Mesendoderm (in vitro differentiated cells): ENCODE data around the gene RASGRP3. TPM values are rescaled to one million over a fixed set of nuclear protein-coding genes. Genes with fewer than 3 reads are reported as not detected.
A peak's percentile ranks its signal among the peaks of the same experiment; 100 is the strongest.

Experiments
- DNase-seq: peaks from one replicate; pipeline ENCODE4 v3.0.0; 2013
- H2AK5ac ChIP-seq: 2 replicates; pipeline ENCODE4 v1.6.1; 2013; ENCODE audit warnings: low read length, inconsistent platforms
- H2BK120ac ChIP-seq: 2 replicates; pipeline ENCODE4 v1.6.1; 2013; ENCODE audit warnings: low read depth, mild to moderate bottlenecking, low read length, moderate library complexity, mixed read lengths
- H2BK15ac ChIP-seq: replicated peaks from 2 replicates; pipeline ENCODE4 v1.6.1; 2013; ENCODE audit warnings: low read depth, mild to moderate bottlenecking, moderate library complexity
- H2BK5ac ChIP-seq: 2 replicates; pipeline ENCODE4 v1.6.1; 2013; ENCODE audit warnings: low read length, inconsistent platforms
- H3K18ac ChIP-seq: 2 replicates; pipeline ENCODE4 v1.6.1; 2013; ENCODE audit warnings: mild to moderate bottlenecking, low read length, mixed read lengths
- H3K23ac ChIP-seq: one replicate; pipeline ENCODE4 v1.6.1; 2013; ENCODE audit warnings: low read length
- H3K27ac ChIP-seq: 2 replicates; pipeline ENCODE4 v1.5.1; 2013; ENCODE audit warnings: low read depth, mild to moderate bottlenecking, inconsistent platforms, low read length, moderate library complexity
- H3K27me3 ChIP-seq: 2 replicates; pipeline ENCODE4 v1.6.1; 2013; ENCODE audit warnings: low read length, control low read depth, mild to moderate bottlenecking, inconsistent platforms; ENCODE audit not compliant: insufficient read depth, poor library complexity
- H3K36me3 ChIP-seq: 2 replicates; pipeline ENCODE4 v1.6.1; 2013; ENCODE audit warnings: low read length, inconsistent platforms; ENCODE audit not compliant: control insufficient read depth, insufficient read depth
- H3K4ac ChIP-seq: one replicate; pipeline ENCODE4 v1.6.1; 2013; ENCODE audit warnings: low read depth, mild to moderate bottlenecking, low read length, moderate library complexity
- H3K4me1 ChIP-seq: 2 replicates; pipeline ENCODE4 v1.6.1; 2013; ENCODE audit warnings: low read depth, low read length, inconsistent platforms; ENCODE audit not compliant: control insufficient read depth
- H3K4me2 ChIP-seq: 2 replicates; pipeline ENCODE4 v1.6.1; 2013; ENCODE audit warnings: low read length
- H3K4me3 ChIP-seq: 2 replicates; pipeline ENCODE4 v1.5.1; 2013; ENCODE audit warnings: mild to moderate bottlenecking, low read length
- H3K56ac ChIP-seq: one replicate; pipeline ENCODE4 v1.6.1; 2013; ENCODE audit warnings: low read length
- H3K79me1 ChIP-seq: 2 replicates; pipeline ENCODE4 v1.6.1; 2013; ENCODE audit warnings: low read length, inconsistent platforms
- H3K79me2 ChIP-seq: 2 replicates; pipeline ENCODE4 v1.6.1; 2013; ENCODE audit warnings: mild to moderate bottlenecking, low read length; ENCODE audit not compliant: control insufficient read depth, insufficient read depth
- H3K9ac ChIP-seq: 2 replicates; pipeline ENCODE4 v1.6.1; 2013; ENCODE audit warnings: low read length, inconsistent platforms
- H4K5ac ChIP-seq: one replicate; pipeline ENCODE4 v1.6.1; 2013; ENCODE audit warnings: low read length
- H4K8ac ChIP-seq: one replicate; pipeline ENCODE4 v1.6.1; 2013; ENCODE audit warnings: low read depth, mild to moderate bottlenecking, control low read depth, low read length, moderate library complexity
- small RNA-seq: library from polyadenylated mRNA; stranded (forward); fragments of <200 nt; extraction: miRNeasy Mini kit (QIAGEN cat#:217004); gene quantifications from one replicate; pipeline ENCODE3, GENCODE V24; 2013; ENCODE audit not compliant: insufficient read depth

RASGRP3 gene

GRCh38 chr2:33614190-33614589 lies 137.7 kb downstream of the RASGRP3 start:
- H4K5ac ChIP-seq, result no peak overlapping the region

More at GRCh38 chr2:33614190-33614589, 137.7 kb downstream of the RASGRP3 start:
- H3K27ac ChIP-seq, result no peak overlapping the region
- H3K9ac ChIP-seq, result no peak overlapping the region
- no peak overlapping the region for H3K4ac ChIP-seq
- H2BK5ac ChIP-seq, result peak overlapping the region; percentile 54
- peak overlapping the region; percentile 39 for H3K18ac ChIP-seq
- no peaks in the 10 kb centered on the region for H3K36me3 ChIP-seq
- H3K4me3 ChIP-seq, result no peak overlapping the region
- no peaks in the 10 kb centered on the region for H3K27me3 ChIP-seq
- no peak overlapping the region for H3K23ac ChIP-seq
- H3K79me2 ChIP-seq, result no peaks in the 10 kb centered on the region
- H3K4me2 ChIP-seq, result no peak overlapping the region
- no peaks in the 10 kb centered on the region for H3K79me1 ChIP-seq
- peaks cover 3% of the 10 kb centered on the region for H3K4me1 ChIP-seq
- peak; percentile 58 for DNase-seq
- H2AK5ac ChIP-seq, result no peak overlapping the region
- H2BK120ac ChIP-seq, result no peak overlapping the region
- H2BK15ac ChIP-seq, result no peak overlapping the region
- H3K56ac ChIP-seq, result no peak overlapping the region
- H4K8ac ChIP-seq, result no peak overlapping the region

Small RNAs within 50 kb of the gene (small RNA-seq; reads per million reads assigned to genes)
- gene ATP6V0E1P3, result not detected
